ES-I3 (cell line): ENCODE results near the gene ARHGDIB.

ENCODE experiments used
- H3K36me3 ChIP-seq: 2 replicates; pipeline ENCODE4 v1.6.1; 2013; ENCODE audit warnings: mild to moderate bottlenecking, low read length, control low read depth, moderate library complexity; ENCODE audit not compliant: insufficient read depth
- H3K4me1 ChIP-seq: 2 replicates; pipeline ENCODE4 v1.6.1; 2013; ENCODE audit warnings: mild to moderate bottlenecking, control low read depth, low read length; ENCODE audit not compliant: insufficient read depth
- H3K9ac ChIP-seq: 2 replicates; pipeline ENCODE4 v1.6.1; 2013; ENCODE audit warnings: low read depth, mild to moderate bottlenecking, low read length, moderate library complexity
- H3K9me3 ChIP-seq: 2 replicates; pipeline ENCODE4 v1.6.1; 2013; ENCODE audit warnings: mild to moderate bottlenecking, low read length, moderate library complexity; ENCODE audit not compliant: control insufficient read depth, insufficient read depth

ARHGDIB gene

GRCh38 chr12:14893506-14894250, 67.7 kb downstream of the ARHGDIB start:
- H3K9me3 ChIP-seq = no peaks in the 10 kb centered on the region
- no peak overlapping the region for H3K9ac ChIP-seq
- no peaks in the 10 kb centered on the region for H3K36me3 ChIP-seq
- H3K4me1 ChIP-seq = no peaks in the 10 kb centered on the region; the same call in 1 of the 2 replicates

GRCh38 chr12:14892726-14893505, 68.5 kb downstream of the ARHGDIB start:
- H3K36me3 ChIP-seq = no peaks in the 10 kb centered on the region
- no peaks in the 10 kb centered on the region; the same call in 1 of the 2 replicates for H3K4me1 ChIP-seq
- H3K9ac ChIP-seq = no peak overlapping the region

More at GRCh38 chr12:14892726-14893505, 68.5 kb downstream of the ARHGDIB start:
- H3K9me3 ChIP-seq = no peaks in the 10 kb centered on the region
